ACHN (cell line): ENCODE results near the gene ACAP3.

Experiments used
- DNase-seq: peaks from one replicate; pipeline ENCODE4 v3.0.0-alpha.2; 2015
- in situ Hi-C: cut with HindIII; loops from 2 replicates; pipeline ENCODE4 v1.10.0; 2017; ENCODE audit warnings: low sequenced_read_pairs, low pct_ligation_motif_present, low pct_unique_long_range_greater_than_20kb

Gene ACAP3

DNA sequence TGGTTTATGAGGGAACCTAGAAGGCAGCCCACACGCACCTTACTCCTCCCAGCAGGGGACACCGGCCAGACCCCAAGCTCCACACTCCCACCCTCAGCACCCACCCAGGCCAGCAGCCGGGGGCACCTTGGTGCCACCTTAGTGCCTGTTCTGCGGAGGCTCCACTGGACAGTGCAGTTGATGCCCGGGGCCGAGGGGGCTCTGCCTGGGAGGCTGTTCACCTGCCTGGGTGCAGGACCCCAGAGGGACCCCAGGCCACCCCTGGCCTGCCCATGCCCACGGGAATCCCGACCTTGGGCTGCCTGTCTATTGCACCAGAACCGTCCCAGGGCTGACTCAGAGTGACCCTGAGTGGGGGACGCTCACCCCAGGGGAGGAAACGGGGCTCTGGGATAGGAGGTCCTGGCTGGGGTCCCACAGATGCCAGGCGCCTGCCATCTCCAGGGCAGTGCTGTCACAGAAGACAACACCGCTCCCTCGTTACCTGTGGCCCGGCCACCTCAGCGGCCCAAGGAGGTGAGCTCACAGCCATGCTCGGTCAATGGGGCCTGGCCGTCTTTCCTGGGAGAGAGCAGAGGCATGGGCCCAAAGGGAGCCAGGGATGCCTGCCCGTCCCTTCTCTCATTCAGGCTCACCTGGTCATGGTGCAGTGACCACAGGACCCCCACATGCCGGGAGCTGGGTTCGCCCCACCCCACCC, 26.8 kb downstream of the ACAP3 start:
- no peak for DNase-seq
- in situ Hi-C loops: no loop called here

DNA sequence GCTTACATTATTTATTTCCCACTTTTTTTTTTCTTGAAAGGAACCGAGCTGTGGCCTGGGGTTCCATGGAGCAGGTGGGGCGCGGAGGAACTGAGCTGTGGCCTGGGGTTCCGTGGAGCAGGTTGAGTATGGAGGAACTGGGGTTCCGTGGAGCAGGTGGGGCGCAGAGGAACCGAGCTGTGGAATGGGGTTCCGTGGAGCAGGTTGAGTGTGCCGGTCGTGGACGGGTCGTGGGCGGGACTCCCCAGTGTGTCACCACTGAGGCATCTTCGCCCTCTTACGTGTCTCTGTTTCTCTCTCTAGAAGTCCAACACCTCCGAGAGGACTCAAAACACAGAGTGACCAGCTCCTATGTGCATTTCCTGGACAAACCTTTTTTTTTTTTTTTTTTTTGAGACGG, 28.7 kb downstream of the ACAP3 start:
- in situ Hi-C loops: no loop called here
- no peak for DNase-seq

DNA sequence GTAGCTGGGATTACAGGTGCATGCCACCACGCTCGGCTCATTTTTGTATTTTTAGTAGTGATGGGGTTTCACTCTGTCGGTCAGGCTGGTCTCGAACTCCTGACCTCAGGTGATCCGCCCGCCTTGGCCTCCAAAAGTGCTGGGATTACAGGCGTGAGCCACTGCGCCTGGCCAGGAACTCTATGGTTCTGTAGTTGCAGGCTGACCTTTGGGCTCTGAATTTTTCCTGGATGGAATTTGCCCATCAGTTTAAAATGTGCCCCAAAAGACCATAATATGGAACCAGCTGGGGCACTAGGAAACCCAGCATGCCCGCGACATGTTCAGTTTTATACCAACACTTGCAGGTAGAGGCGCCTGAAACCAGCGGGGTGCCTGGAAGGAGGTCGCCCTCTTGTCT, 29.1 kb downstream of the ACAP3 start:
- no peak for DNase-seq
- in situ Hi-C loops: no loop called here

DNA sequence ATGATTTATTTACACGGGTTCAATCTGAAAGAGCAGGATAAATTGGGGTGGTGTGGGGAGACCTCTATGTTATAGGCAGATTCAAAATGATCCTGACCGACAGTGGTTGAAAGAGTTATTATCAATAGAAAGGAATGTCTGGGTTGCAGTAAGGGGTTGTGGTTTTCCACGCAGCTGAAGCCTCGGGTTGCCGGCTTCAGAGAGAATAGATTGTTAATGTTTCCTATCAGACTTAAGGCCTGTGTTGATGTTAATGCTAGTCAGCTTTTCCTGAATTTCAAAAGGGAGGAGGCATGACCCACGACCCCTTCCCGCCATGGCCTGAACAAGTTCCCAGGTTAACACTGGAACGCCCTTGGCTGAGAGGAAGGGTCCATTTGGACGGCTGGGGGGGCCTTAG, 31.9 kb downstream of the ACAP3 start:
- in situ Hi-C loops: no loop called here
- no peak for DNase-seq

DNA sequence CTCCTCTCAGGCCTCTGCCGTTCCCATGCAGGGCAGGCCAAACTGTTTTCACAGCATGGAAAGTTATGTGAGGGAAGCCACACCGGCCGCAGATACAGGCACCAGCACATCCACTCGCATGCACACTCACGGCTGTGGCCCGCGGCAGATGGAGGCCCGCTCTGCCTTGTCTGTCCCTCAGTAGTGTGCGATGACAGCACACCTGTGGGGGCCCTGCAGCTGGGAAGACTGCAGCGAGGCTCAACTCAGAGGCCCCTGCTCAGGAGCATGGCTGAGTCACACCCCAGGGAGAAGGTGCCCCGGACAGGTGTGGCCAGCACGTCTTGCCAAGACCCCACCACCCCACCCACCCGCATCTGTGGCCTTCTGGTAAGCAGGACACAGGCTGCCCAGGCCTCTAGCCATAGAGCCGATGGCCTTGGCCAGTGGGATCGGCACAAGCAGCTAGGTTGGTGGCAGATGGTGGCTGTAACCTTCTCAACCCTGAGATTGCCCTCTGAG, 32.7 kb downstream of the ACAP3 start:
- no peak for DNase-seq
- in situ Hi-C loops: no loop called here

DNA sequence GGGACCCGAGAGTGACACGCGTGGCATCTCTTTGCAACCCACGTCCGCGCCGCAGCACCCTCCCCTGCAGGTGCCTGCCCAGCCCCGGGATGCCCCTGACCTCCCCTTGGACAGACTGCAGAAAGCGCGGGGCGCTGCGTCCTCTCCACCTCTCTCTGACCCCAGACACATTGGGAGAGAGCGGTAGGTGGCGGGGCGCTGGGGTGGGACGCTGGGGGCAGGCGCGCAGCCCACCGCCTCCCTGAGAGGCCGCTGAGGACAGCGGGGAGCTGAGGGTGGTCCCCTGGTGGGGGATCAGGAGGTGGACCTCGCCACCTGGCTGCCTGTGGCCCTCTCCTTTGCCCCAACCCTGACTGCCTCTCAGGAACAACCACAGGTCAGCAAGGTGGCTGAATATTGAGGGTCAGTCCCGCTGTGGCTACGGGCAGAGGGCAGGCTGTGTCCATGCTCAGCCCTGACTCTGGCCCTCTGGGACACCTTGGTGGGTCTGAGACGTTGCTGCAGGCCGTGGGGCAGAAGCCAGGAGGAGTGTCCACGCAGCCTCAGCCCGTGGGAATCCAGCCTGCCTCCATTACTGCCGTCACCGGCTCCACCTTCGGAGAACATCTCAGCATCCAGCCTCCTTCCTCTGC, 33.3 kb downstream of the ACAP3 start:
- DNase-seq: no peak
- in situ Hi-C loops: no loop called here

DNA sequence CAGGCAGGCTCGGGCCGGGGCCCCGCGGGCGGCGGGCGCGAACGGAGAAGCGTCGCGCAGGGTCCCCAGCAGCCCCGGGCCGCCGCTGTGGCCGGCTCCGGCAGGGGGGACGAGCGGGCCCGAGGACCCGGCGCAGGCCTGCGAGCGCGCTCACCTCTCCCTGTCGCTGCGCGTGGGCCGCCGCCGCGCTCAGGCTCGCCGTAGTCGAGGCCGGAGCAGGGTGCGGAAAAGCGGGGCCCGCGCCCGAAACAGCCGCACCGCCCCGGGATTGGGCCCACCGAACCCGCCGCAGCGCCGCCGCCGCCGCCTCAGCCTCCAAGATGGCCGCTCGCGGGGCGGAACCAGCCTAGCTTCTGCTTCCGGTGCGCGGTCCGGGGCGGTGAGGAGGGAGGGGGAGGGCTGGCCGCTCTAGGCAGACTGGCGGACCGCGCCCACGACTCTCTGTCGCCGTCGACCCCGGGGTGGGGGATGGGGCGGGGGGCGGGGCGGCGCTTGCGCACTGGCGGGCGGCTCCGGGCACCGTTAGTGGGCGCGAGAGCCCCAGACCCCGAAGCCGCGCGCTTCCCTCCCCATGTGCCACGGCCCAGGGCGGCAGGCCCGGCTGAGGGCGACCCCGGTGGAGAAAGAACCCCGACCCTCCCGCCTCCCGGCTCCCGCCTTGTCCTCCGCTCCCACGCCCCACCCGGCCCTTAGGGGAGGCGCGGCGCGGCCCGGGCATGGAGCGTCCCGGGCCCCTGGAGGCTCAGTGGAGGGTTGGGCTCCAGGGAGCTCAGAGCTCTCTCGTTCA, 34.0 kb downstream of the ACAP3 start, which contains the start of gene UBE2J2:
Gene UBE2J2 (minus strand): TSS at position 343 of the 787 bp plus-strand sequence. CDS start 5,862 bp downstream, outside the sequence.
- in situ Hi-C loops: no loop called here
- DNase-seq: peak; percentile 86

DNA sequence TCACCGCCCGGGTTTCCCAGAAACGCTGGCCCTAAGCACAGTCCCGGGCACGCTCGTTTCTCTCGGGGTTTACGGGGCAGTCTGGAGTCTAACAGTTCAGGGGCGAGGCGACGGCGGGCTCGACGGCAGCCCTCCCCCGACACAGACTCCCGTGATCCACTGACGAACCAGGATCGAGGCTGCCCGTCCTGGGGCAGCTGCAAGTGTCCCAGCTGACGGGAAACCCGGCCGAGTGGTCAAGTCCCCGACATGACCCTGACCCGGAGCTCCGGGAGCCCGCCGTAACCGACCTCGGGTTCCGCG, 34.6 kb downstream of the ACAP3 start:
- in situ Hi-C loops: no loop called here
- DNase-seq: no peak

DNA sequence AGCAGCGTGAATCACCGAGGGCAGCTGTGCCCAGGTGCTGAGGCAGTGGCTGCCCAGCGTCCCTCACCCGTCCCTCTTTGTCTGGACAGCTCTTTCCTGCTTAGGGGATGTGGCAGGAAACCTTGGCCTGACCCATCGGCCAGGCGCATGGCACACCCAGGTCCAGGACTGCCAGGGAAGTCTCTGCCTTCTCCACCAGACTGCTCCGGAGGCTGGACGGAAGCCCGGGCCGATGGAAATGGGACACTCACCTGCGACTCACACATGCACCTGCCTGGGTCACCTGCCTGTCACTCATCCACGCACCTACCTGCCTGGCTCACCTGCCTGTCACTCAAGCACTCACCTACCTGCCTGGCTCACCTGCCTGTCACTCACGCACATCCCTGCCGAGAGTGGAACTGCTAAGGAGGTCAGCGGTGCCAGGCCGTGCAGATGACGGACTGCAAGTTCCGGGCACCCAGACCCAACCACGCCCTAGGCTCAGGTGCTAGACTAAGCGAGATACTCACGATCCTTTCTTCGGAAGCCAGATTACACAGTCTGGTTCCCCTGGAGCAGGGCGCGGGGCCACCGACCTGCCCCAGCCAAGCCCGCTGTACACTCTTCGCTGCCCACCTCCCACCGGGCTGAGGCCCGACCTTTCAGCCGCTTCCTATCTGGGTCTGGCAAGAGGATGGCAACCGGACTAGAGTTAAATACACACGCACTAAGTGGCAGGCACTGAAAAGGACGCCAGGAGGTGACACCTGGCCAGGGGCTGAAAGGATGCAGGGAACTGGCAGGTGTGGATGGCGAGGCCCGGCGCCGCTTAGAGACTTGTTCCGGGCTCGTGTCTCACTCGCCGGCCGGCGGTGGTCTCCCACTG, 35.2 kb downstream of the ACAP3 start:
- no peak for DNase-seq
- in situ Hi-C loops: no loop called here

DNA sequence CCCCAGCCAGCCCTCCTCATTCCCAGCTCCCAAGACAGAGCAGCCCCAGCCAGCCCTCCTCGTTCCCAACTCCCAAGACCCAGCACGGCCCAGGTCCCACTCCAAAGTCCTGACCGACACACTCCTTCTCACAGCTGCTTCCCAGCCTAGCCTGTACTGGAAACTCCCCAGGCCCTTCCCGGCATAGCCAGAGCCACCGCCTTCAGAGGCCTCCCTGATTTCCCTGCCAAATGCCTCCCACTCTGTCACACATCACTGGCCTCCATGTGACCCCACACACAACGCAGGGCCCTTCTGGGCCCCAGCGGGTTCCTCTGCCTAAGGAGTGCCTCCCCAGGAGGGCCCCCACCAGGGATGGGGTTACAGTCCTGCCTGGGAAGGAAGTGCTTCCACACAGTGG, 36.9 kb downstream of the ACAP3 start:
- DNase-seq: no peak
- in situ Hi-C loops: no loop called here

DNA sequence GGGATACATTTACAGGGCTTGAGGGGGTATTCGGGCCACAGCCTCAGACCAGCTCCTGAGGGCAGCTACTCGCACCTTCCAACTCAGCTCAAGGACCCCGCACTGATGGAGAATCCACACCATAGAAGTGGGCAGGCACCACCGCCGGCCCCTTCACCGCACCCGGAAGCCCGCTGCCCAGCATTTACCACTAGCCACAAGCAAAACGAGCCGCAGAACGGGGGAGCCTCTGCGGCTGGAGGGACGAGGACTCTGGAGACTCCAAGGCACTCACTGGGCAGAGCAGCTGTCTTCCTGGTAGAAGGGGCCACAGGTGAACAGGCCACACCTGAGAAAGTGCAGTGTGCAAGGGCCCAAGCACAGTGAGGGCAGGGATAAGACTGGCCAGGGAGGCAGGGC, 39.4 kb downstream of the ACAP3 start:
- DNase-seq: no peak
- in situ Hi-C loops: no loop called here

DNA sequence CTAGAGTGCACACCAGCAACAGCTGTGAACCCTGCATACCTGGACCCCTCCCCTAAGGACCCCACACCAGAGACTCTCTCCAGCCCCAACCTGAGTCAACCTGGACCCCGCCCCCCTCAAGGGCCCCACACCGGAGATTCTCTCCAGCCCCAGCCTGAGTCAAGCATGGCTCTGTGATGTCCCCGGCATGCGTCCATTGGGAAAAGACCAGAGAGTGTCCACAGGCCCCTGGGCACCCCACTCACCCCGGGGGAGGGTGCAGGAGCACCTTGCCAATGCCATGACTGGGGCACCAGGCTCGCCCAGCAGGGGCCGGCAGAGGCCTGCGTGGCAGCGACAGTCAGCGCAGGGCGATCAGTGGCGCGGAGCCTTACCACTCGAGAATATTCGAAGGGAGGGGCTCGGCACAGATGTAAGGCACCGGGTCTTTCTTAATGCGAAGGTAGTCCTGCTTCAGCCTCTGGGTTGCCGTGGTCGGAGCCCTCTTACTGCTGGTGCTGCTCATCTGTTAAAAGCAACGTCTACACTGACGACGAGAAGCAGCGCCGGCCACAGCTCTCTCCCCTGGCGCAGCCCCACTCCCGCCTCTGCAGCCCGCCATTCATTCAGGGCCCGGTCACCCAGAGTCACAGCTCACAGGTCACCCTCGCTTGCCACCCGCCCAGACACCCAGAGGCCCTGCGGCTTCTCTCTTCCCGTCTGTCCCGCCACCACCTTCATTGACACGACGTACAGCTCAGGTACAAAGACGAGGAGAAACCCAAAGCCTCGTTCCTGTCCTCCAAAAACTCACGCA, 40.0 kb downstream of the ACAP3 start:
- no peak for DNase-seq
- in situ Hi-C loops: no loop called here

DNA sequence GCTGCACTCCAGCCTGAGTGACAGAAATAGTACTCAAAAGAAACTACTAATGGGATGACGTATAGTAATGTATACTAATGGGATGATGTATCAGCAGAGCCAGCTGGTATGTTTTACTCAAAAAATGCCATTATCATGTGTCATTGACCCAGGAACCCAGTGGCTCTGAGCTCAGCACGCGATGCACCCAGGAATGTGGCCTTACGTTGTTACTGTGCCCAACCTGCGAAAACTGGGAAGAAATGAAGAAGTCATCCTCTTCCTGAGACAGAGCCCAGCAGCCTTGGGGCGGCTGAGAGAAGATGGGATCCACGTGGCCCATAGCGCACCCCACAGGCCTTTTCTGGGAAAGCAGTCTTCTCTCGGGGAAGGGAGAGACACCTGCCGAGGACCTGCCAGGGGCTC, 42.9 kb downstream of the ACAP3 start:
- DNase-seq: peak; percentile 80
- in situ Hi-C loops: no loop called here

DNA sequence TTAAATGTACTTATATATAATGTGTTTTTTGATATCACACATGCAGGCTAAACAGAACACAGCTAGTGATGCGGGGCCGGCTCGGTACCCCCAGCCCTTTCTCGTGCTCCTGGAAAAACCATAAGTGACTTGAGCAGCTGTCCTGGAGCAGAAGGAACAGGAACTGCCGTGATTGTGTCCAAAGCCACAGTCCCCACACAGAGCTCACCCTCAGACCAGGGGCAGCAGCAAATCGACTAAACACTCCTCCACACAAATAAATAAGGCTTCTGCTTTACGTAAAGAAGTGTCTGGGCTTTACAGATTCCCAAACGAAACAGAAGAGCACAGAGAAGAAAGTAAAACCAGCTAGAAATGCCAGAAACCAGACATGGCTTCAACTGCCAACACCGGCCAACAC, 43.7 kb downstream of the ACAP3 start:
- in situ Hi-C loops: no loop called here
- DNase-seq: no peak

DNA sequence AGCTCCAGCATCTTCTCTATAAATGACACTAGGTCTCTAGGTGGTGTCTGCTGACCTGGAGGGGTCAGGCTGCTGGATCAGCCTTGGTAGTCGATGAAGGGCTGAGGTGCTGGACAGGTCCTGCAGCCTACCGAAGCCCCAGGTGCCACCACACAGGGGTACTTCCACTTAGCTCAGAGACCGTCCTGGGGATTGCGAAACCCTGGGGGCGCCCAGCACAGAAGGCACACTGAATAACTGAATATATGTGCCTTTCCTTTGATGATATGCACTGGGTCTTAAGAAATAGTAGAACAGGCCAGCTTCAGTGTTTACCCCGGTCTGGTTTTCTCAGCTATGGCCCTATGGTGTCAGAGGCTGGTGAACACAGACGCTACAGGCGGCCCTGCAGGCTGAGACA, 45.0 kb downstream of the ACAP3 start:
- in situ Hi-C loops: no loop called here
- no peak for DNase-seq

DNA sequence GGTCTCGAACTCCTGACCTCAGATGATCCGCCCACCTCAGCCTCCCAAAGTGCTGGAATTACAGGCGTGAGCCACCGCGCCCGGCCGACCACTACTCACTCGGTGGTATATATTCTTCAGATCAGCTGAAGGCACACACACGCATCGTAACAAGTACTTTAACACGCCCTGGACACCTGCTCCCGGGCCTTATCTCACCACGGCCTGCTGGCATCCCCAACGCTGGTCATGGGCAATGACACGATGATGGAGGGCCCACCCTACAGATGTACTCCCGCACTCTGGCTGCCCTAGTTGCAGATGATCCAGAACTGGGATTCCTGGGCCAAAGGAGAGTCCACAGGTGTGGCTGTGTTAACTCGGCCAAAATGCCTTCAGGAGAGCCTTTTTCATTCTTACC, 45.7 kb downstream of the ACAP3 start:
- in situ Hi-C loops: no loop called here
- DNase-seq: no peak

DNA sequence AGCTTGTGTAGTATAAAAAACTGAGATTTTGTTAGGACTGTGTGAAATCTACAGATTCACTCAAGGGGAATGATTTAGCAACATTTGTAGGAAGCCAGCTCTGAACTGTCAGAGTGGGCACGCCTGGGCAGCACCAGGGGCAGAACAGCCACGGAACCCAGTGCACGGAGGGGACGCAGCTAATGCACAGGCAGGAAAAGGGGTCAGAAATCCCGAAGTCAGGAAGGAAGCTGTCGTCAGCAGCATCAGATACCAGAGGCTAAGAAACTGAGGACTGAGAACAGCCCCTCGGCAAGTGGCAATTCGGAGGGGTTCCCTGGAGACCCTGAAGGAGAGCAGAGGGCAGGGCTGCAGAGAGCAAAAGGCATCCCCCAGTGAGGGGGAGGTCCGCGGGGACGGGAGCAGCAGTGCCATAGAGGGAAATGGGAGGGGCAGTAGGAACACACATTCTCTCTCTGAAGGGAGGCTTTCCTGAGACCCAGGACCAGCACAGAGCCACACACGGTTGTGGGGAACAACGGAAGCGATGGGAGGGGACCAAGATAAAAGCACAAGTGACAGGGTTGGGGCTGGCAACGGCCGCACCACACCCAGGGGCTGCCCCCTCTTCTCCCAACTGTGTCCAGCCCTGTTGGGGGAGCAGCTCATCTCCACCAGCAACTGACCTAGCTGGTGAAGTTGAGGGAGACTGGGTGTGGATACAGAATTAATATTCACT, 46.7 kb downstream of the ACAP3 start:
- no peak for DNase-seq
- in situ Hi-C loops: no loop called here
